HepG2 (cell line): ENCODE results near the gene GPR33. TPM values are rescaled to one million over a fixed set of nuclear protein-coding genes. Genes with fewer than 3 reads are reported as not detected.

ENCODE experiments used
- ASH2L ChIP-seq: fragments of 300-600, 200-600 bp; sonication (generic); IDR thresholded peaks from 2 replicates; pipeline ENCODE4 v1.7.0; 2017; ENCODE audit warnings: low read depth, mild to moderate bottlenecking, moderate library complexity, mixed read lengths, low read length; ENCODE audit not compliant: insufficient read length
- ATF2 ChIP-seq: sonication (generic); formaldehyde crosslinking; IDR thresholded peaks from 2 replicates; pipeline ENCODE4 v1.4.0; 2020; ENCODE audit warnings: missing genetic modification reagents
- BCLAF1 ChIP-seq: fragments of 450-650 bp; IDR thresholded peaks from 2 replicates; pipeline ENCODE4 v1.6.1; 2017; ENCODE audit warnings: mild to moderate bottlenecking
- CREB3 ChIP-seq: sonication (generic); formaldehyde crosslinking; IDR thresholded peaks from 2 replicates; pipeline ENCODE4 v1.5.0; 2020; ENCODE audit warnings: missing genetic modification reagents
- HNF4G ChIP-seq, 2 experiments: sonication (generic) in 1 of 2; formaldehyde crosslinking in 1 of 2; IDR thresholded peaks; 2 replicates each; pipeline versions ENCODE4 v1.4.0 to v1.6.1; 2011 to 2020; ENCODE audit warnings: borderline replicate concordance in 2 of 2, low read depth in 2 of 2, mild to moderate bottlenecking in 2 of 2, low read length in 1 of 2, missing genetic modification reagents in 1 of 2, moderate library complexity in 1 of 2
- HNRNPH1 ChIP-seq: fragments of 200-400 bp; formaldehyde crosslinking; optimal IDR thresholded peaks from 2 replicates; pipeline ENCODE3; 2017; ENCODE audit warnings: mild to moderate bottlenecking, low read depth, low read length
- NAIF1 ChIP-seq: sonication (generic); formaldehyde crosslinking; IDR thresholded peaks from 2 replicates; pipeline ENCODE4 v1.5.0; 2020; ENCODE audit warnings: mild to moderate bottlenecking, missing genetic modification reagents, borderline replicate concordance
- NFE2L2 ChIP-seq: fragments of 150-350 bp; IDR thresholded peaks from 2 replicates; pipeline ENCODE4 v1.6.1; 2014; ENCODE audit warnings: low read length
- PAWR ChIP-seq: sonication (generic); formaldehyde crosslinking; IDR thresholded peaks from 2 replicates; pipeline ENCODE4 v1.4.0; 2020; ENCODE audit warnings: missing genetic modification reagents, mild to moderate bottlenecking, borderline replicate concordance
- RARG ChIP-seq: sonication (generic); formaldehyde crosslinking; IDR thresholded peaks from 2 replicates; pipeline ENCODE4 v1.4.0; 2020; ENCODE audit warnings: low read depth, mild to moderate bottlenecking, missing genetic modification reagents
- RBM39 ChIP-seq: fragments of 200-400 bp; formaldehyde crosslinking; IDR thresholded peaks from one replicate; pipeline ENCODE4 v1.6.1; 2018; ENCODE audit warnings: antibody characterized with exemption, mild to moderate bottlenecking, low read depth, low read length; ENCODE audit not compliant: poor library complexity, severe bottlenecking
- SATB2 ChIP-seq: sonication (generic); formaldehyde crosslinking; IDR thresholded peaks from 2 replicates; pipeline ENCODE4 v1.5.0; 2020; ENCODE audit warnings: missing genetic modification reagents
- ZNF260 ChIP-seq: sonication (generic); formaldehyde crosslinking; IDR thresholded peaks from 2 replicates; pipeline ENCODE4 v1.4.0; 2020; ENCODE audit warnings: missing genetic modification reagents, low read depth, mild to moderate bottlenecking, borderline replicate concordance
- ZNF430 ChIP-seq: sonication (generic); formaldehyde crosslinking; IDR thresholded peaks from 2 replicates; pipeline ENCODE4 v1.9.0; 2021; ENCODE audit warnings: mild to moderate bottlenecking, missing genetic modification reagents
- ZNF510 ChIP-seq: sonication (generic); formaldehyde crosslinking; IDR thresholded peaks from 2 replicates; pipeline ENCODE4 v1.4.0; 2020; ENCODE audit warnings: low read depth, mild to moderate bottlenecking, missing genetic modification reagents
- ZNF562 ChIP-seq: sonication (generic); formaldehyde crosslinking; IDR thresholded peaks from 2 replicates; pipeline ENCODE4 v1.8.0; 2022; ENCODE audit warnings: missing genetic modification reagents, borderline replicate concordance
- ZNF607 ChIP-seq: sonication (generic); formaldehyde crosslinking; IDR thresholded peaks from 2 replicates; pipeline ENCODE4 v1.5.1; 2020; ENCODE audit warnings: missing genetic modification reagents, mild to moderate bottlenecking, borderline replicate concordance
- ZNF614 ChIP-seq: IDR thresholded peaks from 2 replicates; pipeline ENCODE4 v1.6.1; 2018; ENCODE audit warnings: missing biosample characterization, missing genetic modification reagents, inconsistent platforms, borderline replicate concordance
- ZNF691 ChIP-seq: sonication (generic); formaldehyde crosslinking; IDR thresholded peaks from 2 replicates; pipeline ENCODE4 v1.4.0; 2020; ENCODE audit warnings: missing genetic modification reagents, low read depth, mild to moderate bottlenecking, borderline replicate concordance
- ZNF772 ChIP-seq: sonication (generic); formaldehyde crosslinking; IDR thresholded peaks from 2 replicates; pipeline ENCODE4 v1.5.0; 2020; ENCODE audit warnings: mild to moderate bottlenecking, missing genetic modification reagents
- ZSCAN9 ChIP-seq: IDR thresholded peaks from 2 replicates; pipeline ENCODE4 v1.6.1; 2016; ENCODE audit warnings: borderline replicate concordance
- polyA plus RNA-seq, 8 experiments: library from polyadenylated mRNA; depleted of rRNA in 3 of 8; stranded (reverse) in 7 of 8; unstranded in 1 of 8; fragments of >200 nt; fragmentation: Illumina TruSeq in 4 of 8; extraction: Trizol in 4 of 8; gene quantifications; 2 replicates each; pipeline versions ENCODE4 v1.2.1 to v1.2.3, GENCODE V29; 2011 to 2016; ENCODE audit warnings: low read depth in 4 of 8, missing spikeins in 1 of 8, mixed read lengths in 1 of 8; ENCODE audit not compliant: insufficient read depth in 1 of 8
- total RNA-seq, 5 experiments: library from RNA; depleted of rRNA; stranded (reverse); fragments of >200 nt; fragmentation: Illumina TruSeq; extraction: Trizol; gene quantifications; 2 replicates each; pipeline ENCODE4 v1.2.3, GENCODE V29; 2016; ENCODE audit warnings: low read depth in 1 of 5

GPR33 gene
- total and polyA plus RNA-seq, 2 of the 13 experiments (the other 11 are each of a cell fraction or from before 2014, with no cell fraction given), result not detected

GRCh38 chr14:31457665-31458659, 29.9 kb downstream of the GPR33 start (continued):
- TF ChIP-seq ATF2 (CRISPR knock-in tag) (peak; percentile 96), RBM39 (no peak), ZNF430 (CRISPR knock-in tag) (no peak), BCLAF1 (no peak), PAWR (CRISPR knock-in tag) (no peak), ZNF772 (CRISPR knock-in tag) (peak; percentile 40; the same call in 1 of the 2 replicates), RARG (CRISPR knock-in tag) (no peak), CREB3 (CRISPR knock-in tag) (no peak), ZNF607 (CRISPR knock-in tag) (no peak), ZNF562 (CRISPR knock-in tag) (no peak), ZNF691 (CRISPR knock-in tag) (no peak), ZNF510 (CRISPR knock-in tag) (no peak), ZNF614 (CRISPR knock-in tag) (peak; percentile 49), HNF4G (IDR thresholded peaks at IDR 0.05; ENCODE audit: borderline replicate concordance, low read depth, low read length) (no peak), HNF4G (CRISPR knock-in tag; IDR thresholded peaks at IDR 0.05; ENCODE audit: borderline replicate concordance, low read depth) (no peak), HNRNPH1 (no peak), ZNF260 (CRISPR knock-in tag) (no peak), ZSCAN9 (CRISPR knock-in tag) (no peak; the same call in 1 of the 2 replicates), NFE2L2 (no peak; the same call in 1 of the 2 replicates), ASH2L (peak; percentile 22), NAIF1 (CRISPR knock-in tag) (no peak), SATB2 (CRISPR knock-in tag) (peak; percentile 81; the same call in 1 of the 2 replicates)
